ENCODE data around the gene A1CF.
"Not testable (repeated sequence)": the region's sequence is repeated elsewhere in the genome, so short reads cannot be mapped to it uniquely, and the experiment has no call there.

Gene A1CF

DNA sequence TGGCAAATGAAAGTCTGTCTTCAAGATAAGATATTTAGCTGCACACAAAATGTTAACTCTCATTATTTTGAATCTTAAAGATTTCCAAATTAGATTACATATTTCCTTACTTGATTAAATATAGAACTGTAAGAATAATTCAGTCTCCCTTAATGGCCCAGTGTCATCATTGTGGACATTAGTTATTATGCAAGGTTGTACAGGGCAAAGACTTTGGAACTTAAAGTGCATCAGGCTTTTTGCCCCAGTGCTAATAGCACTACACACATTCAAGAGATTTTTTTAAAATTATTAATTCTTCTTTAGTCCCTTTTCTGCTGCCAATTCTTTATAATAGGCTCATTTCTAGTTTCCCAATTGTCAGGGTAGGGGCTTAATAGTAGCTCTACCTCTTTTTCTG lies 103.4 kb downstream of the A1CF start:
- not testable (repeated sequence) for DNase-seq

DNA sequence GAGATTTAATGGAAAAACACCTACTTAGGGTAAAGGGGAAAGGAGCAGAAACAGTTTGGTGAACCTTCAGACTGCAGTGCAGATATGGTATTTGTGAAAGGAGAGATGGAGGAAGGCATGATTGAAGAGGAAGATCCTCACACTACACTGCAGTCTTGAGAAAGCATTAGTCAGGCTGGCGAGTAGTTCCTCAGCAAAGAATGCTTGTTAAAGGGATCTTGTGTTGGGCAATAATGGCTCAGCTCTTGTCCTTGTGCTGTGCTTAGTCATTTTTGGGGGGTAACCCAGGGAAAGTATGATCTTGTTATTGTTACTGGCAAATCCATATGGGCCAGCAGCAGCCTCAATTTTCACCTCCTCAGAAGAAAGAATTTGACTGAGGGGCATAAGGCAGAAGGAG lies 105.4 kb downstream of the A1CF start:
- DNase-seq, result not testable (repeated sequence)

DNA sequence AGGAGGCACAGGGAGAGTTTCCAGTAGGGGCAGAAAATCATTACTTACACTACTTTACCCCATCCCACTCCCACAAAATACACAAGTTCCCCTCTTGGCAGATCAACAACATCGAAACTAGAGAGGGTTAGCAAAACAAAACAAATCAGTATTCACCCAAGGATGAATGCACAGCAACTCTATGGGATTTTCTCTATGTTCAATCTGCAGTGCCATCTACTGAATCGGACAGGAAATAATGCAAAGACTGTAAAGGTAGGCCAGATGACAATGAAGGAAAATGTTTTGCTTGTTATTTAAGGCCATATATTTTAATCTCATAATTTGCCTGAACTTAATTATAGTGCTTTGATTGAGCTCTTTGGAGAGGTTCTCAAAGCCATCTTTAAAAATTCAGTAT lies 110.6 kb downstream of the A1CF start:
- not testable (repeated sequence) for DNase-seq

DNA sequence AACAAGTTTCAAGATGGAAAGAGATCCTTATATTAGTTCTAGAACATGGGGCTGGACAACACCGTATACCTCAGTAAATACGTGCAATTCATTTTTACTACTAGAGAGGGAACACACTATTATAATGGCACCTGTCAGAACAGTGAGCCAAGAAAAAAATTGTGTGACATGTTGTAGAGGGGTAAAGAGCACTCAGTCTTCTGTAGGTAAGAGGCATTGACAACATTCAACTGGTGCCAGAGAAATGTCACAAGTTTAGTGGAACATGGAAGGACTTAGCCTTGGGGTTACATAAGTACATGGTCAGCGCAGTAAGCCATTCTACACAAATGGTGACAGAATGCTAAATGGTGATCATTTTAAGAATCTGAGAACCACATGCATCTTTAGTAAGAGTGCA lies 113.4 kb downstream of the A1CF start:
- not testable (repeated sequence) for DNase-seq

DNA sequence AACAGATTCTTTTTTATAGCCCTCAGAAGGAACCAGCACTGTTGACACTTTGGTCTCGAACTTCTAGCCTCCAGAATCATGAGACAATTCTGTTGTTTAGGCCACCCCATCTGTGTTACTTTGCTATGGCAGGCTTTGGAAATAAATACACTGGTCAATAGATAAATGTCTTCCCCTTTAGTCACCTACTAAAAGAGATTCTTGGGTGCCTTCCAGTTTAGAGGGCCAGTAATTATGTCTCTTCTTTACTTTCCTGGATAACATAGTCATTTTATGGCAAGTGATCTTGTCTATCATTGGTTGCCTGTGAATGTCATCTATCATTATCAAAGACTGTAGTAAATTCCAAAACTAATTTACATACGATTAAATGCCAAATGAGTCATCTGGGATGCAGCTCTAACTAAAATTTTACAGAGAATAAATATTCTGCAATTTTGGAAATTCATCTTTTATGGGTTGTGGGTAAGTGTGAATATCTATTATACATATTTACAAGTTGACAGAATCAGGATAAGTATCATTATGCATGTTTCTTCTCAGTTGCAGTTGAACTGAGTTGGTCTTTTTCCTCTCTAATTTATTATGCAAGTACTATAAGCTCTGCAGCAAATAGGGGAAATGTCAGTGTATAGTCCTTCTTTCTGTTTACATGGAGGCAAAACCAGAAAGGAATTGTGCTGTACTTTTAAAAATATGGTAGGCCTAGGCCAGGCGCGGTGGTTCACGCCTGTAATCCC lies 118.5 kb downstream of the A1CF start:
- DNase-seq, result not testable (repeated sequence)
